Amniotic epithelial cell (primary cell): Measurements from ENCODE around the gene CHN2.

Experiments
- DNase-seq: peaks from one replicate; pipeline ENCODE4 v3.0.0-alpha.2; 2010; ENCODE audit warnings: low read depth

Gene CHN2

GRCh38 chr7:29310625-29311024 lies 116.0 kb downstream of the CHN2 start:
- no peak for DNase-seq

GRCh38 chr7:29311314-29311713 lies 116.7 kb downstream of the CHN2 start:
- no peak for DNase-seq

- no peak for DNase-seq
These were observed 119.6 kb downstream of the CHN2 start for GRCh38 chr7:29314148-29314547.

GRCh38 chr7:29315122-29315891 lies 120.7 kb downstream of the CHN2 start:
- peak; percentile 28 for DNase-seq

DNA sequence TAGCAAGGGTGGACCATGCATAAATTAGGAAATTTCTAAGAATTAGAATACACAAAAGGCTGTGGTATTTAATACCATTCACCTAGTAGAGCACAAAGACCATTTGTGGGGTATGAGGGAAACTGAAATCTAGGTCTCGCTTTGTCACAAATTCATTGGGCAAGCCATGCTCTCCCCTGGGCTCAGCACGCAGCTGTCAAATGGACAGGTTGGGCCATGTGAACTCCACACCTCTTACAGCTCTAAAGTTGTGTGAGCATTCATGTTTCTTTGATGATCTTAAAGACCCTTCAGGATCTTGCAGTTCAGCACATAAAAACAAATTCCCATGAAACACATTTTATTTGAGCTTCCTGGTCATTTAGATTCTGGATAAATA lies 121.3 kb downstream of the CHN2 start:
- DNase-seq: no peak

- DNase-seq: no peak
These were observed 122.4 kb downstream of the CHN2 start for GRCh38 chr7:29316926-29317325.

GRCh38 chr7:29318853-29319718 lies 124.5 kb downstream of the CHN2 start:
- DNase-seq: no peak

DNA sequence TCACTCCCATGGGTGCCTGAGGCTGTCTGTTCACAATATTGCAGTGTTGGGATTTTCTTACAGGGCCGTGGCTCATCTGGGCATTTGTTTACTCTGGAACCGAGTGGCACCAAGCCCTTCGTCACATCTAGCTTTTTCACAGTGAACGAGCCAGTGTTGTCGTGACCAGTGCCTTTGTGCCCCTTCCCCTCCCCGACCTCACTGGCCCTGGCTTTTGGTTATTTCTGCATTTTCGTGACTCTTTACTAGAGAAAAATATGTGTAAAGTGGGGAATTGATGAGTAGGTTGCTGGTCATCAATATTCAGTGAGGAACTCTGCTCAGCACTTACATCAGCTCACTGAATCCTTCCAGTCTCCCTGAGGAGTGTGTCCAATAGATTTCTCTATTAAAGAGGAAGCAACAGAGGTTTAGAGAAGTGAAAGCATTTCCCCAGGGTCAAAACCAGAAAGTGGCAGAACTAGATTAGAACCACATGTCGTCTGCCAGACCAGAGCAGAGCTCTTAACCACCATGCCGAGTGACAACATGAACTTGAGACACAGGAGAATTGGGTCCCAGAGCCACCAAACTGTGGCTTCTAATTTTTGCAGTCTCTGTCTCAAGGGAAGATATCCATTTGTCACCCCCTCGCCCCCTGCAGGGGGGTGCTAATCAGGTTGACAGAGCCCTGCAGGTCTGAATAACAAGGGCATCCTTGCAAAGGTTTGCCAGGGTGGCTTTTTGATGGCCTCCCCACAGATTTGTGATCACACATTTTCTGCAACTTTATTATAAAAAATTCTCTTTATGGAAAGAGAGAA lies 125.3 kb downstream of the CHN2 start:
- DNase-seq: no peak

GRCh38 chr7:29320577-29320976 lies 126.0 kb downstream of the CHN2 start:
- DNase-seq: no peak

GRCh38 chr7:29322023-29322712 lies 127.6 kb downstream of the CHN2 start:
- no peak for DNase-seq

- no peak for DNase-seq
These were observed 130.9 kb downstream of the CHN2 start for GRCh38 chr7:29325476-29325875.

GRCh38 chr7:29326864-29327263 lies 132.3 kb downstream of the CHN2 start:
- DNase-seq: no peak

DNA sequence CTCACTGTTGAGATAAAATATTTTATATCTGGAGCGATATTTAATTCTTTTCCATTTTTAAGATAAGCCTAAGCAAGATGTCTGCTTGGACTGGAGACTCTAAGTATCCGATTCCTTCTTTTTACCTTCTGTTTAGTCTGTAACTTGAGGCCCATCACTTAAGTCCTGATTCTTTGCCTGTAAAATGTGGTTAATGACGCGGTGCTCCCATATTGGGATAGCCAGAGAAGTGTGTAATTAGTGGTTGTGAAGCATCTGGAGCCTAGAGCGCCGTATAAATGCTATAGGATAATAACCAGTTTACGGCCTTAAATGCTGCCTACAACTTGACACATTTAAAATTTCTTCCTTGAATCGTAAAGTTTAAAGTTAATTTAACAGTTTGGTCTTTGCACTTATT lies 132.9 kb downstream of the CHN2 start:
- no peak for DNase-seq

DNA sequence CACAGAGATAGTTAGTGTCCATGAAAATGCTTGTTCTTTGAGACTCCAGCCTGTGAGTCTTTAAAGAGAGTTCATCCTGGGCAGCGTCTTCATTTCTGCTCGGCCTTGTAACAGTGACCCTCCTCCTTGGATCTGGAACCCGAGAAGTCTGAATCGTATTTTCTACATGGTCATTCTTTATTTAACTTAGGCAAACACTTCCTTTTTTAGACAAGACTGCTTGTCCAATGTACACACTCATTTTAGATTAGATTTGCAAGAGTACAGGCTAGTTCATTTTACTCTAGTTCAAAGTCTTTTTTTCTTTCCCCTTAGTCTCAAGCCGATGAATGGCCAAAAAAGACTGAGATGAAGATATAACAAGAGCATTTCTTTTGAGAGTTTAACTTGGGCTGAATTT lies 133.5 kb downstream of the CHN2 start:
- DNase-seq: no peak

GRCh38 chr7:29328811-29329210 lies 134.2 kb downstream of the CHN2 start:
- peak; percentile 64 for DNase-seq

DNA sequence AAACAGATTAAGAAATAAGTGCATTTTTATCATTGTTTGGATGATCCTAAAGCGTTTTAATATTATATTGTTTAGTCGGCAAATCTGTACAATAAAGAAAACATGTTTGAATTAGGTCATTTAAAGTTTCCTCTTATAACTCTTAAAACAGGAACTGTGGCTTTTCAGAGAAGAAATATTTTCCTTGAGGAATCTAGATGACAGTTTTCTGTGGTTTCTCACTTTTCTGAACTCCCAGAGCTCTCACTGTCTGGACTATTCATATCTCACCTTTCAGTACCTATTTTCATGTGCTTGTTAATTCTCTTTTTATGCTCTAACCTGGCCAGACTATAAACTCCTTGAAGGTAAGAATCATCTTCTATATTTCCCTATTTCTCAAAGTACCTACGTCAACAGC lies 135.1 kb downstream of the CHN2 start:
- no peak for DNase-seq

- no peak for DNase-seq
These were observed 135.6 kb downstream of the CHN2 start for GRCh38 chr7:29330136-29330535.

- no peak for DNase-seq
These were observed 136.6 kb downstream of the CHN2 start for GRCh38 chr7:29331163-29331562.

GRCh38 chr7:29332042-29332811 lies 137.7 kb downstream of the CHN2 start:
- DNase-seq: no peak

GRCh38 chr7:29332875-29333855 lies 138.6 kb downstream of the CHN2 start:
- DNase-seq: no peak
